WTC11 (cell line): ENCODE measurements around the gene CCDC85A. TPM values are rescaled to one million over a fixed set of nuclear protein-coding genes. Genes with fewer than 3 reads are reported as not detected.

Experiments used
- ATAC-seq: fragments of 200-7000 bp; cut with Tn5 transposase; 2 replicates; pipeline ENCODE4 v1.10.0; 2021; ENCODE audit warnings: mild to moderate bottlenecking, moderate library complexity
- CTCF ChIA-PET: fragments of 300-600 bp; sonication (Branson Sonifier 250); formaldehyde crosslinking; loops from one replicate; lab custom pipeline; 2021; ENCODE audit warnings: antibody characterized with exemption; lab: Charles Lee
- POLR2A ChIA-PET: fragments of 350-600 bp; sonication (Branson Sonifier 250); formaldehyde crosslinking; loops from one replicate; lab custom pipeline; 2021; ENCODE audit warnings: antibody characterized with exemption; lab: Charles Lee
- DNase-seq: peaks from one replicate; pipeline ENCODE4 v3.0.0; 2021; ENCODE audit warnings: low spot score
- H3K27ac Mint-ChIP-seq: 2 replicates; pipeline ENCODE4 v1.8.0; 2021; ENCODE audit warnings: mixed read lengths
- H3K27me3 Mint-ChIP-seq: 2 replicates; pipeline ENCODE4 v1.8.0; 2021; ENCODE audit warnings: low read depth, mild to moderate bottlenecking, moderate library complexity, mixed read lengths
- H3K36me3 Mint-ChIP-seq: 2 replicates; pipeline ENCODE4 v1.8.0; 2021; ENCODE audit warnings: mixed read lengths
- H3K4me1 Mint-ChIP-seq: 2 replicates; pipeline ENCODE4 v1.8.0; 2022; ENCODE audit warnings: mixed read lengths
- H3K4me3 Mint-ChIP-seq: 2 replicates; pipeline ENCODE4 v1.8.0; 2021; ENCODE audit warnings: mild to moderate bottlenecking, moderate library complexity, mixed read lengths
- H3K9me3 Mint-ChIP-seq: 2 replicates; pipeline ENCODE4 v1.8.0; 2021; ENCODE audit warnings: mixed read lengths
- ATF1 ChIP-seq: sonication (generic); formaldehyde crosslinking; IDR thresholded peaks from 2 replicates; pipeline ENCODE4 v1.8.1; 2023; ENCODE audit warnings: mild to moderate bottlenecking, moderate library complexity, missing genetic modification reagents
- ATF2 ChIP-seq: sonication (generic); formaldehyde crosslinking; IDR thresholded peaks from 2 replicates; pipeline ENCODE4 v1.8.1; 2022; ENCODE audit warnings: low read depth, missing genetic modification reagents, borderline replicate concordance
- ATF3 ChIP-seq: sonication (generic); formaldehyde crosslinking; conservative IDR thresholded peaks from 2 replicates; pipeline ENCODE4 v1.8.1; 2022; ENCODE audit warnings: mild to moderate bottlenecking, missing genetic modification reagents
- ATF6 ChIP-seq: sonication (generic); formaldehyde crosslinking; IDR thresholded peaks from 2 replicates; pipeline ENCODE4 v1.8.1; 2023; ENCODE audit warnings: mild to moderate bottlenecking, missing genetic modification reagents
- CBFB ChIP-seq: sonication (generic); formaldehyde crosslinking; IDR thresholded peaks from 2 replicates; pipeline ENCODE4 v1.8.1; 2022; ENCODE audit warnings: mild to moderate bottlenecking, low read depth, missing genetic modification reagents
- CREM ChIP-seq: sonication (generic); formaldehyde crosslinking; IDR thresholded peaks from 2 replicates; pipeline ENCODE4 v1.8.1; 2022; ENCODE audit warnings: mild to moderate bottlenecking, missing genetic modification reagents, moderate library complexity
- E2F1 ChIP-seq: sonication (generic); formaldehyde crosslinking; IDR thresholded peaks from 2 replicates; pipeline ENCODE4 v1.8.0; 2022; ENCODE audit warnings: mild to moderate bottlenecking, missing genetic modification reagents
- E2F4 ChIP-seq: sonication (generic); formaldehyde crosslinking; IDR thresholded peaks from 2 replicates; pipeline ENCODE4 v1.8.1; 2022; ENCODE audit warnings: low read depth, mild to moderate bottlenecking, moderate library complexity, missing genetic modification reagents, borderline replicate concordance
- ETV6 ChIP-seq: sonication (generic); formaldehyde crosslinking; IDR thresholded peaks from 2 replicates; pipeline ENCODE4 v1.8.1; 2022; ENCODE audit warnings: mild to moderate bottlenecking, missing genetic modification reagents
- HMGA2 ChIP-seq: fragments of 250-450 bp; sonication (Bioruptor Pico); IDR thresholded peaks from 2 replicates; pipeline ENCODE4 v1.4.0; 2021; ENCODE audit warnings: mild to moderate bottlenecking, moderate library complexity
- MAX ChIP-seq: sonication (generic); formaldehyde crosslinking; IDR thresholded peaks from 2 replicates; pipeline ENCODE4 v1.8.0; 2022; ENCODE audit warnings: mild to moderate bottlenecking, missing genetic modification reagents
- MLX ChIP-seq: sonication (generic); formaldehyde crosslinking; IDR thresholded peaks from 2 replicates; pipeline ENCODE4 v1.8.1; 2023; ENCODE audit warnings: mild to moderate bottlenecking, missing genetic modification reagents, moderate library complexity
- TEAD4 ChIP-seq: sonication (generic); formaldehyde crosslinking; IDR thresholded peaks from 2 replicates; pipeline ENCODE4 v1.8.0; 2022; ENCODE audit warnings: mild to moderate bottlenecking, missing genetic modification reagents
- total RNA-seq: library from RNA; stranded (reverse); gene quantifications from 3 replicates; pipeline ENCODE4 v1.2.3, GENCODE V29; 2021

The CCDC85A gene
- total RNA-seq, 1 experiment from 2014 or later: 0.22 TPM

GRCh38 chr2:56297671-56298070, 113.9 kb downstream of the CCDC85A start:
- Mint-ChIP-seq H3K4me1 (peaks cover 23% of the 10 kb centered on the region), H3K9me3 (no peaks in the 10 kb centered on the region), H3K4me3 (no peak overlapping the region), H3K27ac (no peak overlapping the region), H3K27me3 (no peaks in the 10 kb centered on the region), H3K36me3 (no peaks in the 10 kb centered on the region)
- ATAC-seq: no peak
- TF ChIP-seq MLX (CRISPR knock-in tag) (no peak), HMGA2 (CRISPR knock-in tag) (no peak), ATF1 (CRISPR knock-in tag) (no peak)
- CTCF ChIA-PET: interaction anchor here (2.3 kb wide), 1 partner anchor 8 kb away, joined by 7 read pairs; no protein-coding TSS in a partner anchor
- no peak for DNase-seq
- POLR2A ChIA-PET: no interaction called here

GRCh38 chr2:56299171-56299691, 115.4 kb downstream of the CCDC85A start:
- no peak for DNase-seq
- CTCF ChIA-PET: interaction anchor here (2.3 kb wide), 1 partner anchor 10 kb away, joined by 7 read pairs; no protein-coding TSS in a partner anchor

GRCh38 chr2:56309626-56310170, 125.9 kb downstream of the CCDC85A start:
- Mint-ChIP-seq H3K4me3 (no peak overlapping the region), H3K4me1 (peaks cover 11% of the 10 kb centered on the region), H3K27ac (no peak overlapping the region), H3K9me3 (no peaks in the 10 kb centered on the region), H3K27me3 (no peaks in the 10 kb centered on the region), H3K36me3 (no peaks in the 10 kb centered on the region)
- ChIA-PET POLR2A (no interaction called here), CTCF (no interaction called here)
- TF ChIP-seq MAX (CRISPR knock-in tag): no peak
- TF ChIP-seq ATF6 (CRISPR knock-in tag): no peak
- TF ChIP-seq MLX (CRISPR knock-in tag): no peak
- TF ChIP-seq ATF2 (CRISPR knock-in tag): no peak
- no peak for TF ChIP-seq ATF3 (CRISPR knock-in tag)
- no peak for TF ChIP-seq E2F1 (CRISPR knock-in tag)
- no peak for TF ChIP-seq TEAD4
- no peak for TF ChIP-seq ETV6 (CRISPR knock-in tag)
- TF ChIP-seq CBFB (CRISPR knock-in tag): no peak
- ATAC-seq (no peak), DNase-seq (no peak)

More at GRCh38 chr2:56299171-56299691, 115.4 kb downstream of the CCDC85A start:
- POLR2A ChIA-PET: no interaction called here
- no peak for ATAC-seq
- Mint-ChIP-seq H3K36me3 (no peaks in the 10 kb centered on the region), H3K9me3 (no peaks in the 10 kb centered on the region), H3K27ac (no peak overlapping the region), H3K27me3 (no peaks in the 10 kb centered on the region; the same call in 1 of the 2 replicates), H3K4me1 (peaks cover 23% of the 10 kb centered on the region), H3K4me3 (no peak overlapping the region)
- TF ChIP-seq CREM (CRISPR knock-in tag) (no peak), E2F4 (CRISPR knock-in tag) (no peak)
